ENCODE results near the gene SEC14L1.

The SEC14L1 gene

DNA sequence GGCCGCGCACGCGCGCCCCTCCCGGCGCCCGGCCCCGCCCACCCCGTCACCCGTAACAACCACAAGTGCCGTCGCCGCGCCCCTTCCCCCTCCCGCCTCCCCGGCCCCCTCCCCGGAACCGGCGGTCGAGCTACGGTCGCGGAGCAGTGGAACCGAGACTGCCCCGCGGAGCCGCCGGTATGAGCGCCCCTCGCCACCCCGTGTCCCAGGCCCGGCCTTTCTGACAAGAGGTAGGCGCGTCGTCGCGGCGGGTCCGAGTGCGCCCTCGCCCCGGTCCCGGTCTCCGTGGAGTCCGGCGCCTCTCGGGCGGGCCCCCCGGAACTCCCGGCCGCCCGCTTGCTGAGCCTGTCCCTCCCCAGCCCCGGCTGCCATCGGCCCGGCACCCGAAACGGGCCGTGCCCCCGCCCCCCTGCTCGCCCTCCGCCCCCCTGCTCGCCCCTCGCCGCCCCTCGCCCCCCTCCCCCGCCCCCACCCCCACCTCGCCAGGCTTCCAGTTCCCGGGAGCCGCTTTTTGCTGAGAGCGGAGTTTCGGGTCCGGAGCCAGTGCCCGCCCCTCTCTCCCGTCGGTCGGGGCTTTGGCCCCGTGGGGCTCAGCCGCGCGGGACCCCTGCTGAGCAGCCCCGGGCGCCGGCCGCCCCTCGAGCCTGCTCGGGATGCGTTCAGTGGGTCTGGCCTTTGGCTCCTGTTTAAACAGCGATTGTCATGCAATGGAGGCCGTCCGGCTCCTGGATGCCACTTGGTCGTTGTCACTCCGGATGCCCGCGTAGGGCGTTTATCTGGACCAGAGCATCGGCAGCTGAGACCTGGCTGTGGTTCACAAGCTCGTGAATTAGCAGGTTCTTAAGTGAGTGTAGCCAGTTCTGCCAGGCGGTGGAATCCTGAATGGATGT is at the start of gene SEC14L1:
Gene SEC14L1 (plus strand): TSS at position 92 of the 890 bp plus-strand sequence. CDS start 2,628 bp downstream, outside the sequence.
- TF ChIP-seq ZFX (IDR thresholded peaks at IDR 0.05) (no peak), CTCF (conservative IDR thresholded peaks at IDR 0.05) (no peak)
- peak within 1 kb of the TSS; percentile 81 for H3K27ac ChIP-seq

GRCh38 chr17:77092025-77092424 is 48.7 kb upstream of the SEC14L1 start:
- no peak for TF ChIP-seq ZFX (IDR thresholded peaks at IDR 0.05)
- TF ChIP-seq CTCF (conservative IDR thresholded peaks at IDR 0.05): no peak
- H3K27ac ChIP-seq: no peak overlapping the region

- TF ChIP-seq CTCF (conservative IDR thresholded peaks at IDR 0.05): no peak
- no peak for TF ChIP-seq ZFX (IDR thresholded peaks at IDR 0.05)
- no peak overlapping the region for H3K27ac ChIP-seq
Observed at GRCh38 chr17:77095461-77095860, 45.3 kb upstream of the SEC14L1 start.

GRCh38 chr17:77096570-77097214 is 44.1 kb upstream of the SEC14L1 start:
- no peak overlapping the region for H3K27ac ChIP-seq
- TF ChIP-seq CTCF (conservative IDR thresholded peaks at IDR 0.05): peak; percentile 87
- no peak for TF ChIP-seq ZFX (IDR thresholded peaks at IDR 0.05)

GRCh38 chr17:77097631-77098180 is 43.1 kb upstream of the SEC14L1 start:
- H3K27ac ChIP-seq: no peak overlapping the region
- TF ChIP-seq CTCF (conservative IDR thresholded peaks at IDR 0.05) (no peak), ZFX (IDR thresholded peaks at IDR 0.05) (no peak)

DNA sequence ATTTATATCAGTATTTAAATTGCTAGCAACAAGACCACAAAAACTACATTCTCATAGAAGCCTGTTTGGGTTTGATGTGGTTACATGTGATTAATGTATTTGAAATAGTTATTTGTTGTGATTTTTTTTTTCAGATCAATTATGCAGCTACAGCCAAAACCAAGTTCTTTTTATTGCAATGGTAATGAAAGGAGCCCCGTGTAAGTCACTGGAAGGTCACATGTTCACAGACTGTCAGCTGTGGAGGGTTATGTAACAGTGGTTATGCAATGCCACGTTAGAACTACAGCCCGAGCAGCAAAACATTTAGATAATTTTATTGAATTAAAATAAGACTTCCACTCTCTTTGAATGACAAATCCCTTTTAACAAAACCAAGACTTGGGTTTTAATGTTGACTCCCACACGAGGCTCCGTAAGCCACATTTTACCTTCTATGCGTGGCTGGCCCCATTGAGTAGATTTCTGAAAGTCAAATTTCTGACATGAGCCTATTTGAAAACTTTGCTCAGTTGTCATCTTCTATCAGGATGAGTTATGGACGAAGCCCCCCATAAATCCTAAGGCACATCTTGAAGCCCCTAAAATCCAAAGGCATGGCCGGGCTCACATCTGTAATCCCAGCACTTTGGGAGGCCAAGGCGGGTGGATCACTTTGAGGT is 41.8 kb upstream of the SEC14L1 start:
- no peak overlapping the region for H3K27ac ChIP-seq
- TF ChIP-seq CTCF (conservative IDR thresholded peaks at IDR 0.05): no peak
- TF ChIP-seq ZFX (IDR thresholded peaks at IDR 0.05): no peak

Data from C4-2B (cell line).